GM12878 (cell line): ENCODE measurements around the gene VWA7. TPM values are rescaled to one million over a fixed set of nuclear protein-coding genes. Genes with fewer than 3 reads are reported as not detected.

Experiments
- BHLHE40 ChIP-seq, 2 experiments: fragments of 450-650 bp in 1 of 2; IDR thresholded peaks; 2 replicates each; pipeline ENCODE4 v1.6.1; 2011 to 2017; ENCODE audit warnings: low read depth in 2 of 2, borderline replicate concordance in 1 of 2, improper control_type of control experiment in 1 of 2, low read length in 1 of 2, mild to moderate bottlenecking in 1 of 2
- CBFB ChIP-seq: IDR thresholded peaks from 2 replicates; pipeline ENCODE4 v1.6.1; 2016; ENCODE audit warnings: antibody characterized with exemption, low read depth
- ETV6 ChIP-seq, 2 experiments: fragments of 450-650 bp in 1 of 2; IDR thresholded peaks in 1 of 2; conservative IDR thresholded peaks in 1 of 2; 2 replicates each; pipeline ENCODE4 v1.6.1; 2014; ENCODE audit warnings: antibody characterized with exemption in 1 of 2, borderline replicate concordance in 1 of 2, low read depth in 1 of 2, mild to moderate bottlenecking in 1 of 2, moderate library complexity in 1 of 2
- HCFC1 ChIP-seq: fragments of 150-350 bp; IDR thresholded peaks from 2 replicates; pipeline ENCODE4 v1.6.1; 2014; ENCODE audit warnings: low read length
- IKZF1 ChIP-seq: fragments of 450-650 bp; conservative IDR thresholded peaks from 2 replicates; pipeline ENCODE4 v1.6.1; 2017; ENCODE audit warnings: antibody characterized with exemption, mild to moderate bottlenecking
- IKZF2 ChIP-seq, 2 experiments: fragments of 450-650 bp; IDR thresholded peaks; 2 replicates each; pipeline ENCODE4 v1.6.1; 2017; ENCODE audit warnings: mild to moderate bottlenecking in 2 of 2, moderate library complexity in 2 of 2
- MEF2A ChIP-seq: IDR thresholded peaks from 2 replicates; pipeline ENCODE4 v1.6.1; 2011; ENCODE audit warnings: low read depth, mild to moderate bottlenecking, low read length, moderate library complexity; ENCODE audit not compliant: insufficient read depth
- MTA2 ChIP-seq: fragments of 450-650 bp; IDR thresholded peaks from 2 replicates; pipeline ENCODE4 v1.6.1; 2016; ENCODE audit warnings: low read depth, mild to moderate bottlenecking, moderate library complexity
- NFYA ChIP-seq: IDR thresholded peaks from 2 replicates; pipeline ENCODE4 v1.6.1; 2011; ENCODE audit warnings: low read depth, mild to moderate bottlenecking, low read length, improper control_type of control experiment, borderline replicate concordance
- PAX5 ChIP-seq: IDR thresholded peaks from 2 replicates; pipeline ENCODE4 v1.6.1; 2011; ENCODE audit warnings: low read depth, low read length, borderline replicate concordance
- PML ChIP-seq: IDR thresholded peaks from 2 replicates; pipeline ENCODE4 v1.6.1; 2012; ENCODE audit warnings: low read length, inconsistent platforms
- POLR2A ChIP-seq: IDR thresholded peaks from 2 replicates; pipeline ENCODE4 v1.6.1; 2011; ENCODE audit warnings: low read depth, mild to moderate bottlenecking, low read length
- RAD21 ChIP-seq: IDR thresholded peaks from 2 replicates; pipeline ENCODE4 v1.6.1; 2011; ENCODE audit warnings: mild to moderate bottlenecking, low read depth, low read length, moderate library complexity; ENCODE audit not compliant: insufficient read depth
- RAD51 ChIP-seq: fragments of 450-650 bp; IDR thresholded peaks from 2 replicates; pipeline ENCODE4 v1.6.1; 2016; ENCODE audit warnings: moderate library complexity, mild to moderate bottlenecking, inconsistent platforms
- SMC3 ChIP-seq: IDR thresholded peaks from 2 replicates; pipeline ENCODE4 v1.6.1; 2011; ENCODE audit warnings: low read length, improper control_type of control experiment, borderline replicate concordance
- SP1 ChIP-seq: IDR thresholded peaks from one replicate; pipeline ENCODE4 v1.6.1; 2011; ENCODE audit warnings: low read depth, low read length
- SUZ12 ChIP-seq: fragments of 200-600 bp; sonication (generic); IDR thresholded peaks from one replicate; pipeline ENCODE4 v1.6.1; 2018; ENCODE audit warnings: antibody characterized with exemption, mild to moderate bottlenecking; ENCODE audit not compliant: unreplicated experiment
- WRNIP1 ChIP-seq: IDR thresholded peaks from 2 replicates; pipeline ENCODE4 v1.6.1; 2011; ENCODE audit warnings: low read depth, low read length, improper control_type of control experiment, borderline replicate concordance
- ZNF24 ChIP-seq: fragments of 450-650 bp; IDR thresholded peaks from 2 replicates; pipeline ENCODE4 v1.6.1; 2017; ENCODE audit warnings: antibody characterized with exemption, mild to moderate bottlenecking
- ZNF274 ChIP-seq: IDR thresholded peaks from one replicate; pipeline ENCODE4 v1.8.0; 2011; ENCODE audit not compliant: insufficient read length, insufficient read depth
- polyA plus RNA-seq, 11 experiments: library from polyadenylated mRNA; depleted of rRNA in 4 of 11; unstranded in 6 of 11; stranded (reverse) in 5 of 11; fragments of >200 nt; fragmentation: Nextera tagmentation in 4 of 11; fragmentation: Illumina TruSeq in 1 of 11; extraction: Ambion mirVana in 4 of 11; extraction: Trizol in 1 of 11; gene quantifications; 1 replicate in 1 of 11; 2 replicates in 10 of 11; pipeline versions ENCODE4 v1.2.1 to v1.2.3, GENCODE V29; 2011 to 2016; ENCODE audit warnings: inconsistent platforms in 2 of 11, missing spikeins in 2 of 11, low read depth in 1 of 11
- total RNA-seq, 4 experiments: library from RNA; depleted of rRNA in 3 of 4; stranded (reverse); fragments of >200 nt in 3 of 4; fragmentation: Illumina TruSeq in 1 of 4; extraction: Trizol in 1 of 4; gene quantifications; 2 replicates each; pipeline versions ENCODE4 v1.2.1 to v1.2.3, GENCODE V29; 2013 to 2021
- TF ChIP-seq, protein P1 (sequence below): fragments of 450-650 bp; IDR thresholded peaks from 2 replicates; pipeline ENCODE4 v1.6.1; 2017; ENCODE audit warnings: mild to moderate bottlenecking, low read depth, inconsistent platforms; ENCODE audit not compliant: poor library complexity, severe bottlenecking
- TF ChIP-seq, protein P2 (sequence below): fragments of 450-650 bp; IDR thresholded peaks from 2 replicates; pipeline ENCODE4 v1.6.1; 2017; ENCODE audit warnings: low read depth, mild to moderate bottlenecking, moderate library complexity
- TF ChIP-seq, protein P3 (sequence below): fragments of 450-650 bp; IDR thresholded peaks from 2 replicates; pipeline ENCODE4 v1.6.1; 2016; ENCODE audit warnings: mild to moderate bottlenecking
- TF ChIP-seq, protein P4 (sequence below): IDR thresholded peaks from 2 replicates; pipeline ENCODE4 v1.6.1; 2011; ENCODE audit warnings: borderline replicate concordance, low read depth, mild to moderate bottlenecking, moderate library complexity, mixed read lengths, low read length; ENCODE audit not compliant: insufficient read depth; ENCODE audit errors: extremely low read length

The VWA7 gene
- total and polyA plus RNA-seq, 10 of the 15 experiments (the other 5 are each of a cell fraction or from before 2014, with no cell fraction given): 0.11 to 3.1 (median 1.2) TPM; not detected in 1

DNA sequence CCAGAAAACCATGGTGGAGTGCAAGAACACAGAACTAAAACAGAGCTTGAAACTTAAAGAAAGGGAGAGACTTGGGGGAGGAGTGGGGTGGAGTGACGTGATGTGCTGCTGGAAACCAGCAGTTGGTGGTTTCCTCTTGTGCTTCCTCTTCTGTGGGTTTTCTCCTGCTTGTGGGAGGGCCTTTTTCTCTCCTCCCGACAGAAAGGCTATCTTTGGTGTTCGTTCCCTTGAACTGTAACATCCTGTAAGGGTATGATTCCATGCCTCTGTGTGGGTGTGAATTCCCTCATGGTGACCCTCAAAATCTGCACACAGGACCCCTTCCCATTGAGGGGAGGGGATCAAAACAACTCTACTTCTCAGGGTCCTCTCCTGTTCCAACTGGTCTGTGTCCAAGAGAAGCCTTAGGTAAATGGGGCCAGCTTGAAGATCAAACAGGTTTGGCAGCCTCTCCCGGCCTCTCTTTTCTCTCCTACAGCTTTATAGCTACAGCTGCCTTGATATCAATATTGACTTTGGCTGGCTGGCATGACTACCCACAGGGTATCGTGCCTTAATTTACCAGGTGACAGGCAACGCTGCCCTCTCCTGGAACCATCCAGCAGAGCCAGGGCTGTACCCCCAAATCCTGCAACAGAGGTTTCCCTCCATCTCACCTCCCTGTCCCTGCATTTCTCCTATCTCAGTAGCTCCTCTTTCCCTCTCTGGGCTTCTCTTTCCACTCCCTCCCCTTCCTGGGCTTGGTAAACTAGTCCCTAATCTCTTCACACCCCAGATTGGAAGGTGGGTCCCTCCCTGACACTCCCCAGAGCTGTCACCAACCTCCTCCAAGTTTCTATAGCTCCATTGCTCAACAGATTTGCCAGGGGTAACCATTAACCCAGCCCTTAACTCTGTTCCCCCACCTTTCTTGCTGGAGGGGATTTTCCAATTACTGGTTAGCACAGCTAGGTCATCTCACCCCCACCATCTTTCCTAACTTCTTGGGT, 38.8 kb downstream of the VWA7 start (continued):
- TF ChIP-seq, protein P1, sequence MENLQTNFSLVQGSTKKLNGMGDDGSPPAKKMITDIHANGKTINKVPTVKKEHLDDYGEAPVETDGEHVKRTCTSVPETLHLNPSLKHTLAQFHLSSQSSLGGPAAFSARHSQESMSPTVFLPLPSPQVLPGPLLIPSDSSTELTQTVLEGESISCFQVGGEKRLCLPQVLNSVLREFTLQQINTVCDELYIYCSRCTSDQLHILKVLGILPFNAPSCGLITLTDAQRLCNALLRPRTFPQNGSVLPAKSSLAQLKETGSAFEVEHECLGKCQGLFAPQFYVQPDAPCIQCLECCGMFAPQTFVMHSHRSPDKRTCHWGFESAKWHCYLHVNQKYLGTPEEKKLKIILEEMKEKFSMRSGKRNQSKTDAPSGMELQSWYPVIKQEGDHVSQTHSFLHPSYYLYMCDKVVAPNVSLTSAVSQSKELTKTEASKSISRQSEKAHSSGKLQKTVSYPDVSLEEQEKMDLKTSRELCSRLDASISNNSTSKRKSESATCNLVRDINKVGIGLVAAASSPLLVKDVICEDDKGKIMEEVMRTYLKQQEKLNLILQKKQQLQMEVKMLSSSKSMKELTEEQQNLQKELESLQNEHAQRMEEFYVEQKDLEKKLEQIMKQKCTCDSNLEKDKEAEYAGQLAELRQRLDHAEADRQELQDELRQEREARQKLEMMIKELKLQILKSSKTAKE: peak; percentile 46
- 0 out of 2 replicates have a peak, but pooled peaks have one; percentile 40 for TF ChIP-seq MEF2A
- TF ChIP-seq NFYA: no peak
- TF ChIP-seq SUZ12: no peak
- TF ChIP-seq ETV6 (conservative IDR thresholded peaks at IDR 0.05 in 1 of 2, IDR thresholded peaks at IDR 0.05 in 1 of 2; ENCODE audit: borderline replicate concordance in 1 of 2, low read depth in 1 of 2): peak in 1 of 2 experiments; percentile 94; a peak in 2 of 4 replicates
- TF ChIP-seq IKZF2 (IDR thresholded peaks at IDR 0.05): peak; percentile 97 to 98
- no peak; the same call in 1 of the 2 replicates for TF ChIP-seq RAD51
- TF ChIP-seq ZNF274: no peak
- TF ChIP-seq, protein P2, sequence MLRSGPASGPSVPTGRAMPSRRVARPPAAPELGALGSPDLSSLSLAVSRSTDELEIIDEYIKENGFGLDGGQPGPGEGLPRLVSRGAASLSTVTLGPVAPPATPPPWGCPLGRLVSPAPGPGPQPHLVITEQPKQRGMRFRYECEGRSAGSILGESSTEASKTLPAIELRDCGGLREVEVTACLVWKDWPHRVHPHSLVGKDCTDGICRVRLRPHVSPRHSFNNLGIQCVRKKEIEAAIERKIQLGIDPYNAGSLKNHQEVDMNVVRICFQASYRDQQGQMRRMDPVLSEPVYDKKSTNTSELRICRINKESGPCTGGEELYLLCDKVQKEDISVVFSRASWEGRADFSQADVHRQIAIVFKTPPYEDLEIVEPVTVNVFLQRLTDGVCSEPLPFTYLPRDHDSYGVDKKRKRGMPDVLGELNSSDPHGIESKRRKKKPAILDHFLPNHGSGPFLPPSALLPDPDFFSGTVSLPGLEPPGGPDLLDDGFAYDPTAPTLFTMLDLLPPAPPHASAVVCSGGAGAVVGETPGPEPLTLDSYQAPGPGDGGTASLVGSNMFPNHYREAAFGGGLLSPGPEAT: peak; percentile 82
- 0 out of 2 replicates have a peak, but pooled peaks have one; percentile 31 for TF ChIP-seq WRNIP1
- TF ChIP-seq PAX5: 0 out of 2 replicates have a peak, but pooled peaks have one; percentile 32
- TF ChIP-seq CBFB: peak; percentile 73
- TF ChIP-seq, protein P3, sequence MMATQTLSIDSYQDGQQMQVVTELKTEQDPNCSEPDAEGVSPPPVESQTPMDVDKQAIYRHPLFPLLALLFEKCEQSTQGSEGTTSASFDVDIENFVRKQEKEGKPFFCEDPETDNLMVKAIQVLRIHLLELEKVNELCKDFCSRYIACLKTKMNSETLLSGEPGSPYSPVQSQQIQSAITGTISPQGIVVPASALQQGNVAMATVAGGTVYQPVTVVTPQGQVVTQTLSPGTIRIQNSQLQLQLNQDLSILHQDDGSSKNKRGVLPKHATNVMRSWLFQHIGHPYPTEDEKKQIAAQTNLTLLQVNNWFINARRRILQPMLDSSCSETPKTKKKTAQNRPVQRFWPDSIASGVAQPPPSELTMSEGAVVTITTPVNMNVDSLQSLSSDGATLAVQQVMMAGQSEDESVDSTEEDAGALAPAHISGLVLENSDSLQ: peak; percentile 48; the same call in 1 of the 2 replicates
- peak; percentile 20 to 54; a peak in 1 of 4 replicates for TF ChIP-seq BHLHE40 (IDR thresholded peaks at IDR 0.05; ENCODE audit: borderline replicate concordance in 1 of 2, low read depth in 2 of 2, low read length in 1 of 2)
- peak; percentile 98 for TF ChIP-seq IKZF1
- TF ChIP-seq, protein P4, sequence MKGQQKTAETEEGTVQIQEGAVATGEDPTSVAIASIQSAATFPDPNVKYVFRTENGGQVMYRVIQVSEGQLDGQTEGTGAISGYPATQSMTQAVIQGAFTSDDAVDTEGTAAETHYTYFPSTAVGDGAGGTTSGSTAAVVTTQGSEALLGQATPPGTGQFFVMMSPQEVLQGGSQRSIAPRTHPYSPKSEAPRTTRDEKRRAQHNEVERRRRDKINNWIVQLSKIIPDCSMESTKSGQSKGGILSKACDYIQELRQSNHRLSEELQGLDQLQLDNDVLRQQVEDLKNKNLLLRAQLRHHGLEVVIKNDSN: no peak
- TF ChIP-seq POLR2A: peak; percentile 50
- TF ChIP-seq RAD21: 0 out of 2 replicates have a peak, but pooled peaks have one; percentile 5
- TF ChIP-seq PML: no peak
- no peak for TF ChIP-seq HCFC1
- 0 out of 2 replicates have a peak, but pooled peaks have one; percentile 11 for TF ChIP-seq SMC3
- peak; percentile 59 for TF ChIP-seq MTA2
- TF ChIP-seq ZNF24: peak; percentile 90
- TF ChIP-seq SP1: peak; percentile 39
